Measurements from ENCODE around the gene RPL37A.

DNA sequence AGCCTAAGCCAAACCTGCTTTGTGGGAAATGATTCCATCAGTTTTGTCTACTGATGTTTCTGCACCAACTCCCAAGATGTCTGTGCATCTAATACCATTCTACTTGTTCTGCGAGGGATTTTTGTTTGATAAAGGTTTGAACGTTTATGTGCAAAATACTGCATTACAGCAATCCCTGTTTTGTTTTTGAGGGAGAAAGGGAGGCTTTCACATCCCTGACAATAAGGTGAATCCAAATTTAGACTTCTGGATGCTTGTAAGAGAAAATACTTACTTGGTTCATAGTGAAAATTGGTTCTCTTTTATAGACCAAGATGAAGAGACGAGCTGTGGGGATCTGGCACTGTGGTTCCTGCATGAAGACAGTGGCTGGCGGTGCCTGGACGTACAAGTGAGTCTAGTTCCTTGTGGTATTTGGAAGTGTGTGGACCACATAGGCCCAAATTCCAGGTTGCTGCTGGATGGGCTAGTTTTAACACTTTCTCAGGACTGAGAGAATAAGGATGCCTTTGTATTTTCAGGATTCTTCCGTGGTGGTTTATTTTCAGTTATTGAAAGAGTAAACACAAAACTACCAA, 1.1 kb downstream of the RPL37A start:
- TF ChIP-seq SUZ12 (IDR thresholded peaks at IDR 0.05; ENCODE audit: extremely low read depth, insufficient read depth, insufficient read length) (no peak), ZNF274 (IDR thresholded peaks at IDR 0.05; ENCODE audit: low read depth, low read length) (no peak)
